Testis (tissue), 3 donors: ENCODE measurements around the gene ESRRA. TPM values are rescaled to one million over a fixed set of nuclear protein-coding genes. Genes with fewer than 3 reads are reported as not detected.
A peak's percentile ranks its signal among the peaks of the same experiment; 100 is the strongest.

ENCODE experiments used
- DNase-seq: peaks from one replicate; pipeline ENCODE4 v3.0.0-alpha.2; 2019
- H3K27ac ChIP-seq, 2 donors: fragments of 200-600 bp; sonication (generic); one replicate each; pipeline ENCODE4 v1.5.1; 2019
- H3K27me3 ChIP-seq: fragments of 200-600 bp; sonication (generic); one replicate; pipeline ENCODE4 v1.5.1; 2019
- H3K36me3 ChIP-seq: fragments of 200-600 bp; sonication (generic); one replicate; pipeline ENCODE4 v1.5.1; 2017; ENCODE audit warnings: low read depth; ENCODE audit errors: missing control alignments
- H3K4me1 ChIP-seq: fragments of 200-600 bp; sonication (generic); one replicate; pipeline ENCODE4 v1.5.1; 2019
- H3K4me3 ChIP-seq, 2 donors: fragments of 200-600 bp; sonication (generic); one replicate each; pipeline ENCODE4 v1.5.1; 2017 to 2019
- H3K9me3 ChIP-seq: fragments of 200-600 bp; sonication (generic); one replicate; pipeline ENCODE4 v1.5.1; 2017
- CTCF ChIP-seq, 3 experiments: fragments of 450-650 bp in 2 of 3; fragments of 200-600 bp in 1 of 3; sonication (generic) in 1 of 3; IDR thresholded peaks; one replicate each; pipeline ENCODE4 v1.5.1; 2016 to 2019; ENCODE audit warnings: antibody characterized with exemption in 3 of 3, mild to moderate bottlenecking in 2 of 3, moderate library complexity in 1 of 3
- POLR2A ChIP-seq: fragments of 450-650 bp; IDR thresholded peaks from one replicate; pipeline ENCODE4 v1.6.1; 2017; ENCODE audit warnings: antibody characterized with exemption, mild to moderate bottlenecking, moderate library complexity
- WGBS, 2 donors: methylation state at CpG; one replicate each; pipeline ENCODE4 v1.1.5; 2018; 5-methylcytosine and 5-hydroxymethylcytosine counted together
- intact Hi-C: fragments of 100-400 bp; cut with DNase I; formaldehyde crosslinking; loops from one replicate; pipeline ENCODE4 v1.15.1; 2023; ENCODE audit warnings: low total_unique reads
- polyA plus RNA-seq: library from polyadenylated mRNA; stranded (reverse); fragments of 350-450 nt; fragmentation: Illumina TruSeq; extraction: RNeasy Lipid Tissue Mini Kit (QIAGEN cat#74804); gene quantifications from one replicate; pipeline ENCODE4 v1.2.3, GENCODE V29; 2014; ENCODE audit warnings: low read depth, low replicate concordance; ENCODE audit not compliant: insufficient read depth
- total RNA-seq, 2 donors: library from RNA; depleted of rRNA; stranded (reverse); fragments of >200 nt; gene quantifications; one replicate each; pipeline ENCODE4 v1.2.3, GENCODE V29; 2016

Gene ESRRA
- total and polyA plus RNA-seq, 3 donors from 2014 or later: 13.7 to 22.0 (median 19.3) TPM

GRCh38 chr11:64331569-64332371 lies 26.4 kb downstream of the ESRRA start:
- DNase-seq: peak; percentile 86
- Histone ChIP-seq H3K27me3 (no peaks in the 10 kb centered on the region), H3K36me3 (no peaks in the 10 kb centered on the region), H3K4me1 (peaks cover 17% of the 10 kb centered on the region), H3K4me3 (no peak overlapping the region), H3K9me3 (no peaks in the 10 kb centered on the region), H3K27ac (no peak overlapping the region)
- intact Hi-C loops: no loop called here
- 56 to 57% methylated on average over 16 to 20 of the region's 20 CpGs for WGBS, 2 donors
- TF ChIP-seq POLR2A: no peak
- TF ChIP-seq CTCF (IDR thresholded peaks at IDR 0.05): peak in 1 of 3 experiments; percentile 8

- intact Hi-C loops: no loop called here
- peaks cover 17% of the 10 kb centered on the region for H3K4me1 ChIP-seq
- no peak overlapping the region for H3K27ac ChIP-seq
- no peak for DNase-seq
- H3K36me3 ChIP-seq: no peaks in the 10 kb centered on the region
- TF ChIP-seq CTCF (IDR thresholded peaks at IDR 0.05) (no peak), POLR2A (no peak)
- no peak overlapping the region for H3K4me3 ChIP-seq
- no peaks in the 10 kb centered on the region for H3K9me3 ChIP-seq
- H3K27me3 ChIP-seq: no peaks in the 10 kb centered on the region
- WGBS, 2 donors: 89 to 93% methylated on average over 8 of the region's 8 CpGs
Observed at GRCh38 chr11:64333556-64333955, 28.2 kb downstream of the ESRRA start.

GRCh38 chr11:64334764-64335735 lies 29.7 kb downstream of the ESRRA start:
- Histone ChIP-seq H3K4me1 (peaks cover 5% of the 10 kb centered on the region), H3K27me3 (no peaks in the 10 kb centered on the region), H3K9me3 (no peaks in the 10 kb centered on the region), H3K4me3 (no peak overlapping the region), H3K27ac (no peak overlapping the region), H3K36me3 (no peaks in the 10 kb centered on the region)
- DNase-seq: no peak
- WGBS, 2 donors: 73 to 81% methylated on average over 12 to 13 of the region's 13 CpGs
- intact Hi-C loops: no loop called here
- TF ChIP-seq POLR2A (no peak), CTCF (IDR thresholded peaks at IDR 0.05) (no peak)

GRCh38 chr11:64337538-64338249 lies 32.4 kb downstream of the ESRRA start:
- Histone ChIP-seq H3K4me3 (no peak overlapping the region), H3K4me1 (peaks cover 10% of the 10 kb centered on the region), H3K36me3 (no peaks in the 10 kb centered on the region), H3K27ac (no peak overlapping the region), H3K9me3 (no peaks in the 10 kb centered on the region), H3K27me3 (no peaks in the 10 kb centered on the region)
- TF ChIP-seq CTCF (IDR thresholded peaks at IDR 0.05) (no peak), POLR2A (no peak)
- 79 to 84% methylated on average over 8 of the region's 8 CpGs for WGBS, 2 donors
- no peak for DNase-seq
- intact Hi-C loops: no loop called here
